Stimulated activated effector memory CD8-positive, alpha-beta T cell treated with anti-CD3 and anti-CD28 coated beads, Interleukin-12 subunit alpha, Interleukin-12 subunit beta, amount 100 ng/mL, for 72 hours (primary cell): Measurements from ENCODE around the gene ANKRD6.
"Not testable (repeated sequence)": the region's sequence is repeated elsewhere in the genome, so short reads cannot be mapped to it uniquely, and the experiment has no call there.

Source experiments
- ATAC-seq: fragments of 150-1000 bp; cut with Tn5 transposase; 2 replicates; pipeline ENCODE4 v1.10.0; 2021
- DNase-seq, 2 donors: peaks; one replicate each; pipeline ENCODE4 v3.0.0; 2021 to 2022; ENCODE audit warnings: low spot score in 2 of 2
- H3K27ac Mint-ChIP-seq: one replicate; pipeline ENCODE4 v1.8.0; 2022; ENCODE audit warnings: mild to moderate bottlenecking, mixed read lengths
- H3K36me3 Mint-ChIP-seq: one replicate; pipeline ENCODE4 v1.8.0; 2022; ENCODE audit warnings: mild to moderate bottlenecking, mixed read lengths
- H3K4me1 Mint-ChIP-seq: one replicate; pipeline ENCODE4 v1.8.0; 2022; ENCODE audit warnings: mixed read lengths
- H3K4me3 Mint-ChIP-seq: one replicate; pipeline ENCODE4 v1.8.0; 2022; ENCODE audit warnings: mild to moderate bottlenecking, mixed read lengths
- H3K9me3 Mint-ChIP-seq: one replicate; pipeline ENCODE4 v1.8.0; 2022; ENCODE audit warnings: mixed read lengths

ANKRD6 gene

DNA sequence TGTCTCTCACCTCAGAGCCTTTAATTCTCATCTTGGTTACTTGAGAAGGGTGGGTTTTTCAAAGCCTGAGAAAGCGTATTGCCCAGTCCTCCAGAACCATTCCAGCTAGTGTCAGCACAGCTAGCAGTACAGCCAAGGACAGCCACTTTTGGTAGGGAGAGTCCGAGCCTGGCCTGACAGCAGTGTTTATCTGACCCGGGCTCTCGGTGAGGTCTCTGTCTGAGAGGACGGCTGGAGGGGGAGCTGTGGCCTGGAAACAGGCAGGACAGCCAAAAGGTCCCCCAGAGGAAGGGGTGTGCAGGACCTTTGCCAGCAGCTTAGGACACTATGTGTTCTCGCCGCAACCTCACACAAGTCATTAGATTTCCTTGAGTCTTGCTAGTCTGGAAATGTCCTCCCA is 166.8 kb downstream of the ANKRD6 start:
- no peak overlapping the region for H3K4me3 Mint-ChIP-seq
- H3K4me1 Mint-ChIP-seq, result peaks cover 19% of the 10 kb centered on the region
- ATAC-seq (no peak), DNase-seq (no peak)
- H3K9me3 Mint-ChIP-seq, result no peaks in the 10 kb centered on the region
- H3K27ac Mint-ChIP-seq, result no peak overlapping the region
- H3K36me3 Mint-ChIP-seq, result no peaks in the 10 kb centered on the region

DNA sequence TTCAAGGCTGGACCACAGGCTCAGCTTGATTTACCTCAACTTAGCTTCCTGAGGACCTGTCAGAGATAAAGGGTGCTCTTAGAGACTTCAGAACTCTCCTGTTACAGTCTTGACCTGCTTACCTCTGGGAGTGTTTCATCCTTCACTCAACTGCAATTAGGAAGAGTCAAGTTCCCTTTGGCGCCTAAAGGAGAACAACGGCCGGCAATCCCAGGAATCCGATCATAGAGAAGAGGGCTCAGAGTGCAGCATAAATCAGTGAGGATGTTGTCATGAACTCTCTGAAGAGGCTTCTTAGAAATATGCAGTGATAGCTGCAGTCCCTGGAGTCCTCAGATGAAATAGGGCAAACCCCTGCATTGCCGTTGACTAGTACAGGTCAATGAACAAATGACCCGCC is 169.2 kb downstream of the ANKRD6 start:
- H3K4me3 Mint-ChIP-seq, result no peak overlapping the region
- H3K36me3 Mint-ChIP-seq, result no peaks in the 10 kb centered on the region
- peaks cover 6% of the 10 kb centered on the region for H3K4me1 Mint-ChIP-seq
- DNase-seq (no peak), ATAC-seq (no peak)
- no peak overlapping the region for H3K27ac Mint-ChIP-seq
- H3K9me3 Mint-ChIP-seq, result no peaks in the 10 kb centered on the region

DNA sequence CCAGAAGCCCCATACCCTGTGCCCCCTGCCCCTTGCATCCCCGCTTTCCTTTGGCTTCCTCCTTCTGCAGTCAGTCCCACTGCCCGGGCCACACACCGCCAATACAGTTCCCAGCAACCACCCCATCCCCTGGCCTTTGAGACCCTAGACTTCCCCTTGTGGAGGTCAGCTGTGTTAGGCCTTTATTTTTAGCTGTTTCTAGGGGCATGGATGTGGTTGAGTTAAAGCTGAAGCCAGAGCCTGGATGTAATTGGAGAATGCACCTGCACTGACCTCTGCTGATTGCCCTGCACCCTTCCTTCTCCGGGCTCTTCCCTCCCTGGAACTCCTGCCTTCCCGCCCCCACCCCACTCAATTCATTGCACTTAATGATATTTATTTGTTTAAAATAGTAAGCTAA is 171.7 kb downstream of the ANKRD6 start:
- H3K36me3 Mint-ChIP-seq, result no peaks in the 10 kb centered on the region
- DNase-seq (no peak), ATAC-seq (no peak)
- no peak overlapping the region for H3K27ac Mint-ChIP-seq
- H3K4me3 Mint-ChIP-seq, result no peak overlapping the region
- H3K4me1 Mint-ChIP-seq, result no peaks in the 10 kb centered on the region
- no peaks in the 10 kb centered on the region for H3K9me3 Mint-ChIP-seq

DNA sequence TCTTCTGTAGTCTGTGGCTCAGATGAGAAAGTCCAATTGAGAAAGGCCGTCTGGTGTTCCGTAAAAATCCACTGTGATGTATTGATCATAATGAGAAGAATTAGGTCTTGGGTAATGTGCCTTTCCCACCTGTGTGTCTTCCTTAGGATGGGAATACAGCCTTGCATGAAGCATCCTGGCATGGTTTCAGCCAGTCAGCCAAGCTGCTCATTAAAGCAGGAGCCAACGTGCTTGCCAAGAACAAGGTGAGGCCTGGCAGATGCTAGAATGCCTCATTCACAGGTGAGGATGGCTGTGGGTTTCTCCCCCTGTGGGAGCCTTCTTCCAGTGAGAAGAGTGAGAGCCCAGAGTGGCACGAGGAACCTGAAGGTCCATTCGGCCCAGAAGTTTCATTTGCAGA is 172.9 kb downstream of the ANKRD6 start:
- H3K4me1 Mint-ChIP-seq, result no peaks in the 10 kb centered on the region
- no peak for ATAC-seq
- H3K36me3 Mint-ChIP-seq, result no peaks in the 10 kb centered on the region
- no peak overlapping the region for H3K4me3 Mint-ChIP-seq
- DNase-seq, result no peak
- no peak overlapping the region for H3K27ac Mint-ChIP-seq
- H3K9me3 Mint-ChIP-seq, result no peaks in the 10 kb centered on the region

DNA sequence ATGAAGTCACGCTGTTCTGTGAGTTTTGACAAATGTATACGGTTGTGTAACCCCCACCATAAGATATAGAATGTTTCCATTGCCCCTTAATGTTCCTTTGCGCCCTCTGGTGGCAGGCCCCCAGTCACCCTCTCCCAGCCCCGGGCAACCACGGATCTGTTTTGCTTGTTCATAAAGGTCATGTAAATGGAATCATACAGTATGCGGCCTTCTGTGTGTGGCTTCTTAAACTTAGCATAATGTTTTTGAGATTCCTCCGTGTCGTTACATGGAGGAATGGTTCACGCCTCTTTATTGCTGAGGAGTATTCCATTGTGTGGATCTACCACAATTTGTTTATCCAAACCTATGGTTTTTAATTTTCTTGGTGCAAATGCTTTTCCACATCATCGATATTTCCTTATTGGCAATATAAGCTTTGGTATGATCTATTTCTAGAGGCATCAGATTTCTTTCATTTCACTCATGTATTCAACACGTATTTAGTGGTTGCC is 177.2 kb downstream of the ANKRD6 start:
- ATAC-seq, result peak; percentile 88
- no peaks in the 10 kb centered on the region for H3K4me1 Mint-ChIP-seq

DNA sequence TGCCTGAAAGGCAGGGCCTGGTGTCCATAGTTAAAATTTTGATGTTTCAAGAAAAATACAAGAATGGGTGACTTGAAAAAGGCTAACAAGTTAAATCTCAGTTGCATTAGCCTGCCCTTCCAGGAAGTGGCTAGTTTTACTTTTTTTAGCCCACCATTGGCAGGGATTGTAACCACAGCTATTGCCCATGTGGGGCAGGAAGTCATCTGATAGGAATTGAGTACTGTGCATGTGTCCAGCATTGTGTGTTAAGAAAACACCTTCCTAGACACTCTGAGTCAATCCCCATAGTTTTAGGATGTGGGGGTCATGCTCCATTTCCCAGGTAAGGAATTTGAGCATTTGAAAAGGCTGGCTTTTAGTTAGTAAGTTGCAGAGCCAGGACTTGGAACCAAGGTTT is 178.7 kb downstream of the ANKRD6 start:
- DNase-seq (no peak), ATAC-seq (no peak)
- no peaks in the 10 kb centered on the region for H3K36me3 Mint-ChIP-seq
- no peaks in the 10 kb centered on the region for H3K4me1 Mint-ChIP-seq
- no peak overlapping the region for H3K27ac Mint-ChIP-seq
- H3K4me3 Mint-ChIP-seq, result no peak overlapping the region
- no peaks in the 10 kb centered on the region for H3K9me3 Mint-ChIP-seq

More for the DNA sequence above, 177.2 kb downstream of the ANKRD6 start:
- Mint-ChIP-seq H3K9me3 (no peaks in the 10 kb centered on the region), H3K4me3 (no peak overlapping the region), H3K27ac (no peak overlapping the region), H3K36me3 (no peaks in the 10 kb centered on the region)
- DNase-seq, result peak; percentile 67 to 87

DNA sequence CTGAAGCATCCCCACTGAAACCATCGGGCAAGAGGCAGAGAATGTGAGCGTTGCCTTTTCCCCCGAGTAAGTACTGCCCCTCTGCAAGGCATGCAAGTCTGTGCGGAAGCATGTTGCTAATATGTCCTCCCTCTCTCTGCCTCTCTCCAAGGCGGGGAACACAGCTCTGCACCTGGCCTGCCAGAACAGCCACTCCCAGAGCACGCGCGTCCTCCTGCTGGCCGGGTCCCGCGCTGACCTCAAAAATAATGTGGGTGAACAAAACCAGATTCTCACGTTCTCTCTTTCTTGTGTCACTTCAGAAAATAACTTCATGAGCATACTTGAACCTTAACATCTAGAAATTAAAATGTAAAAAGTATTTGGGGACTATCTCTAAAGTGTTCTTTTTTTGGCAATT is 179.2 kb downstream of the ANKRD6 start:
- DNase-seq, result no peak
- ATAC-seq, result no peak
- H3K27ac Mint-ChIP-seq, result no peak overlapping the region
- no peak overlapping the region for H3K4me3 Mint-ChIP-seq
- H3K36me3 Mint-ChIP-seq, result no peaks in the 10 kb centered on the region
- no peaks in the 10 kb centered on the region for H3K9me3 Mint-ChIP-seq
- no peaks in the 10 kb centered on the region for H3K4me1 Mint-ChIP-seq

DNA sequence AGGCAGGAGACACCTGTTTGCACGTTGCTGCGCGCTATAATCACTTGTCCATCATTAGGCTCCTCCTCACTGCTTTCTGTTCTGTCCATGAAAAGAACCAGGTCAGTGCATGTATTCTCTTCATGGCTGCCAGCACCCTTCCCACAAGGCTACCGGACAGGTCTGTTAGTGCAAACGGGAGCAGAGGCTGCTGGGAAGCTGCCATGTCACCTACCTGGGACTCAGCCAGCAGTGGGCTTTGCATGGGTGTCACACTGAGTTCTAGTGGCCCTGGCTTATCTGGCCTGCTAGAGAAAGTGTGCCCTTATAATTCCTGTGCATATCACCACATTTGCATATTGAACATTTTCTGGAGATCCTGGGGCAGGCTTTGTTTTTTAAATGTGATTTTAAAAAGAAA is 180.8 kb downstream of the ANKRD6 start:
- Mint-ChIP-seq H3K4me3 (no peak overlapping the region), H3K36me3 (no peaks in the 10 kb centered on the region), H3K9me3 (no peaks in the 10 kb centered on the region), H3K27ac (no peak overlapping the region), H3K4me1 (no peaks in the 10 kb centered on the region)
- DNase-seq, result no peak
- no peak for ATAC-seq

DNA sequence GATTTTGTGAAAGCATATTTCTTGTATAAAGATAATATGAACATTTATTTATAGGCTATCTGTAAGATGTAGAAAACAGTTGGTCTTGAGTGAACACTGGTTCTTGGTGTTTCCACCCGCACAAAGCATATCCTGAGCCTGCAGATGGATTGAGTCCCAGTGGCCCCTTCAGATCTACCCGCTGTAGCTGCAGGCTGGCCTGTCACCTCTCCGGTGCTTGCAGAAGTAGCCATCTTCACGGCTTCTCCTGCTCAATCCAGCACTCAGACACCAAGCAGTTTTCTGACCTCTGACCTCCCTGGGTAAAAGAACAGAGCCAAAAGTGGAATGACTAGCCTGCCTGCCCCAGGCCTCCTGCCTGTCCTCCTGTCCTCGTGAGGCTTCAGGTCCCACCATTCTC is 182.9 kb downstream of the ANKRD6 start:
- H3K9me3 Mint-ChIP-seq, result no peaks in the 10 kb centered on the region
- H3K36me3 Mint-ChIP-seq, result no peaks in the 10 kb centered on the region
- ATAC-seq, result no peak

DNA sequence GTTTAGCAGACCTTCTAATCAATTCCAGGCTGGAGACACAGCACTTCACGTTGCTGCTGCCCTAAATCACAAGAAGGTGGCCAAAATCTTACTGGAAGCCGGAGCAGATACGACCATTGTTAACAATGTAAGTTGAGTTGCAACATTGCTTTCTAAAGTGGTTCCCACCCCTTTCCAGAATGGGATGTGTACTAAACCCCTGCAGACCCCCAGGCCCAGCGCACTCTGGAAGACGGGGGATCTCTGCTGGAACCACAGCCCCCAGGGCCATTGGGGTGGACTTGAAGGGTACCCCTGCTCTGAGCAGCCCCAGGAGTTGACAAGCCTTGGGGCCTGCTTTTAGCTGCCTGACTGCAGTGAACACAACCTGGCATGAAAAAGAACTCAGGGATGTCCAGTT is 183.6 kb downstream of the ANKRD6 start:
- no peak overlapping the region for H3K27ac Mint-ChIP-seq

More for the DNA sequence above, 182.9 kb downstream of the ANKRD6 start:
- no peak overlapping the region for H3K4me3 Mint-ChIP-seq
- no peak overlapping the region for H3K27ac Mint-ChIP-seq
- DNase-seq, result no peak
- no peaks in the 10 kb centered on the region for H3K4me1 Mint-ChIP-seq

DNA sequence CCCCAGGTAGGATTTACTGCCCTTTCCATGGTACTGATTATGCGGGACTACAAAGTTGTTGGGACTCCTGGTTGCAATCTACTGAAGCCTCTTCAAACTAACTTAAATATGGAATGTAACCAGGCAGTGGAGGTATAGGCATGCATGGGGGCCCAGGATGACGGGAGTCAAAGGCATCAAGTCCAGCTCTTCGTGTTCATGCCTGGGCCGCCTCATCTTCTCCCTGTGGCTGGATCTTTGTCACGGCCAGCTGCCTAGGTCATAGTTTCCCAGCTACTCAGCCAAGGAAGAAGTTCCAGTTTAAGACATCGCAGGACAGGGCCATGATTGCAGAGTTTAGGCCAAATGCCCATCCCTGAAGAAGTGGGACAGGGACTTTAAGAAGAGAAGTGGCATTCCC is 185.1 kb downstream of the ANKRD6 start:
- Mint-ChIP-seq H3K9me3 (no peaks in the 10 kb centered on the region), H3K4me1 (no peaks in the 10 kb centered on the region), H3K27ac (no peak overlapping the region), H3K4me3 (no peak overlapping the region), H3K36me3 (no peaks in the 10 kb centered on the region)
- DNase-seq (no peak), ATAC-seq (no peak)

More for the DNA sequence above, 183.6 kb downstream of the ANKRD6 start:
- H3K4me1 Mint-ChIP-seq, result no peaks in the 10 kb centered on the region
- ATAC-seq, result no peak
- no peak for DNase-seq
- H3K36me3 Mint-ChIP-seq, result no peaks in the 10 kb centered on the region
- no peaks in the 10 kb centered on the region for H3K9me3 Mint-ChIP-seq
- no peak overlapping the region for H3K4me3 Mint-ChIP-seq

DNA sequence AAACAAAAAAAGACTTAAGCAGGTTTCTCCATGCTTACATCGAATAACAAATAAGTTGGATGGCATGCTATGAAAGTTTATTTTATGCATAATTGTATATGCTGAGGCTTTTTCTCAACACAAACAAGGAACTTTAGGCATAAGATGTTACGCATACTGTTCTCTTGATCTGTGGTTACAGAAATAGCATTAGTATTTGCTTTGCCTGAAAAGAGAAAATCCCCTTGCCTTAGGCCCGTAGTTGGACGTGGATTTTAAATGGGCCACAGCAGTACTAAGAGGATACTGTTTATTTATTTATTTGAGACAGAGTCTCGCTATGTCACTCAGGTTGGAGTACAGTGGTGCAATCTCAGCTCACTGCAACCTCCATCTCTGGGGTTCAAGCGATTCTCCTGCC is 186.6 kb downstream of the ANKRD6 start:
- DNase-seq (no peak), ATAC-seq (no peak)
- Mint-ChIP-seq H3K36me3 (no peaks in the 10 kb centered on the region), H3K4me1 (no peaks in the 10 kb centered on the region), H3K9me3 (no peaks in the 10 kb centered on the region), H3K4me3 (no peak overlapping the region), H3K27ac (no peak overlapping the region)

DNA sequence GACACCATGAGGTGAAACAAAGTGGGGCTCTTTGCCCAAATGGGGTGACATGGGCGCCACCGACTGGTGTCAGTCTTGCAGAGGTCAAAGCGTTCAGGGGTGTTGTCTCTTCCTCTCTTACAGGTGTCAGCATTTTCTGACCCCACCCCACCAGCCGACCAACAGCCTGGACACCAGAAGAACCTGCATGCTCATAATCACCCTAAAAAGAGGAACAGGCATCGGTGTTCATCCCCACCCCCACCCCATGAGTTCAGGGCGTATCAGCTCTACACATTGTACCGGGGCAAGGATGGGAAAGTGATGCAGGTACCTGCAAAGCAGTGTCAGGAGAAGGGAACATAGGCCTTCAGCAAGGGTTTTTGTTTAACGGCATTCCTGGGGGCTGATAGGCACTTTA is 190.8 kb downstream of the ANKRD6 start:
- Mint-ChIP-seq H3K9me3 (no peaks in the 10 kb centered on the region), H3K27ac (no peak overlapping the region), H3K36me3 (no peaks in the 10 kb centered on the region), H3K4me3 (no peak overlapping the region), H3K4me1 (no peaks in the 10 kb centered on the region)
- no peak for ATAC-seq
- no peak for DNase-seq

DNA sequence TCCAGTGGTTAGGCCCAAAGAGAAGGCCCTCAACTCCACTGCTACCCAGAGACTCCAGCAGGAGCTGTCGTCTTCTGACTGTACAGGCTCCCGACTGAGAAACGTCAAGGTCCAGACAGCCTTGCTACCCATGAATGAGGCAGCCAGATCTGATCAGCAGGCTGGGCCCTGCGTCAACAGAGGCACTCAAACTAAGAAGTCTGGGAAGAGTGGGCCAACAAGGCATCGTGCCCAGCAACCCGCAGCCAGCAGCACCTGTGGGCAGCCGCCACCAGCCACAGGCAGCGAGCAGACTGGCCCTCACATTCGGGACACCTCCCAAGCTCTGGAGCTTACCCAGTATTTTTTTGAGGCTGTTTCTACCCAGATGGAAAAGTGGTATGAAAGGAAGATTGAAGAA is 197.5 kb downstream of the ANKRD6 start:
- no peak overlapping the region for H3K4me3 Mint-ChIP-seq
- DNase-seq, result no peak

DNA sequence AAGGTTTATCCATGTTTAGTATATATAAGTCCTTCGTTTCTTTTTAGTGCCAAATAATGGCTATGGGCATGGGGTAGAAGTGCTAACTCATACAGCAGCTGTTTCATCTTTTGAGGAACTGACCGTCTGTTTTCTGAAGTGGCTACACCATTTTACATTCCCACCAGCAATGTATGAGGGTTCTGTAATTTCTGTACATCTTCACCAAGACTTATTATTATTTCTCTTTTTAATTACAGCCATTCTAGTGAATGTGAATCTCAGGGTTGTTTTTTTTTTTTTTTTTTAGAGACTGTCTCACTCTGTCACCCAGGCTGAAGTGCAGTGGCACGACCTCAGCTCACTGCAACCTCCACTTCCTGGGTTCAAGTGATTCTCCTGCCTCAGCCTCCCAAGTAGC is 203.5 kb downstream of the ANKRD6 start:
- not testable (repeated sequence) for DNase-seq, H3K4me3 Mint-ChIP-seq, ATAC-seq, H3K9me3 Mint-ChIP-seq, H3K27ac Mint-ChIP-seq
- peaks cover 23% of the 10 kb centered on the region for H3K4me1 Mint-ChIP-seq
- peaks cover 49% of the 10 kb centered on the region for H3K36me3 Mint-ChIP-seq

More for the DNA sequence above, 197.5 kb downstream of the ANKRD6 start:
- Mint-ChIP-seq H3K36me3 (peaks cover 10% of the 10 kb centered on the region), H3K9me3 (no peaks in the 10 kb centered on the region), H3K27ac (no peak overlapping the region), H3K4me1 (peaks cover under 1% of the 10 kb centered on the region)
- ATAC-seq, result no peak

DNA sequence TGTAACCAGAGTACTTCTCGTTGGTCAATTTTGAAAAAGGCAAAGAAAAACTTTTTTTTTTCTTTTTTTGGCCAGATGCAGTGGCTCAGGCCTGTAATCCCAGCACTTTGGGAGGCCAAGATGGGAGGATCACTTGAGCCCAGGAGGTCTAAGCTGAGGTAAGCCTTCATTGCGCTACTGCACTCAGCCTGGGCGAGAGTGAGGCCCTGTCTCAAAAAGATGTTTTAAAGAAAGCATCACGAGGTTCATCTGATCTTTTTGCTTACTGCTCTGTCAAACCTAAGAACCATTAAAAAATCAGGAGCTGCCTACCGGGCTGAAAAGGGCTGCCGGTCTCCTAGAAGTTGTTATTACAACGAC is 205.0 kb downstream of the ANKRD6 start:
- H3K4me3 Mint-ChIP-seq, result peak overlapping the region; percentile 96
- H3K27ac Mint-ChIP-seq, result peak overlapping the region; percentile 99
- ATAC-seq, result no peak
- H3K4me1 Mint-ChIP-seq, result peaks cover 23% of the 10 kb centered on the region
- peak in 1 of 2 donors; percentile 5 for DNase-seq
- peaks cover 53% of the 10 kb centered on the region for H3K36me3 Mint-ChIP-seq
- no peaks in the 10 kb centered on the region for H3K9me3 Mint-ChIP-seq
